ENCODE results near the gene FAM162A. TPM values are rescaled to one million over a fixed set of nuclear protein-coding genes. Genes with fewer than 3 reads are reported as not detected.
A peak's percentile ranks its signal among the peaks of the same experiment; 100 is the strongest.

The FAM162A gene
- total RNA-seq, 1 experiment from 2014 or later: 43.5 TPM

GRCh38 chr3:122405015-122405414 is 21.0 kb downstream of the FAM162A start:
- Histone ChIP-seq H3K4me3 (no peak overlapping the region), H3K36me3 (peaks cover 20% of the 10 kb centered on the region), H3K9me3 (no peaks in the 10 kb centered on the region), H3K27me3 (no peaks in the 10 kb centered on the region)
- DNase-seq: no peak

GRCh38 chr3:122406198-122406597 is 22.2 kb downstream of the FAM162A start:
- Histone ChIP-seq H3K9me3 (no peaks in the 10 kb centered on the region), H3K4me3 (no peak overlapping the region), H3K27me3 (no peaks in the 10 kb centered on the region), H3K36me3 (peaks cover 30% of the 10 kb centered on the region)
- no peak for DNase-seq

GRCh38 chr3:122407946-122408345 is 24.0 kb downstream of the FAM162A start:
- Histone ChIP-seq H3K27me3 (no peaks in the 10 kb centered on the region), H3K9me3 (no peaks in the 10 kb centered on the region), H3K36me3 (peaks cover 44% of the 10 kb centered on the region), H3K4me3 (no peak overlapping the region)
- DNase-seq: no peak

GRCh38 chr3:122409446-122409845 is 25.5 kb downstream of the FAM162A start:
- Histone ChIP-seq H3K4me3 (no peak overlapping the region), H3K9me3 (no peaks in the 10 kb centered on the region), H3K27me3 (no peaks in the 10 kb centered on the region), H3K36me3 (peaks cover 44% of the 10 kb centered on the region)
- DNase-seq: no peak

- no peak for DNase-seq
Observed at GRCh38 chr3:122410111-122410510, 26.1 kb downstream of the FAM162A start.

GRCh38 chr3:122410639-122411038 is 26.7 kb downstream of the FAM162A start:
- DNase-seq: no peak
- no peaks in the 10 kb centered on the region for H3K27me3 ChIP-seq
- no peaks in the 10 kb centered on the region for H3K9me3 ChIP-seq
- peaks cover 44% of the 10 kb centered on the region for H3K36me3 ChIP-seq
- no peak overlapping the region for H3K4me3 ChIP-seq

More at GRCh38 chr3:122410111-122410510, 26.1 kb downstream of the FAM162A start:
- peaks cover 44% of the 10 kb centered on the region for H3K36me3 ChIP-seq
- H3K27me3 ChIP-seq: no peaks in the 10 kb centered on the region
- H3K4me3 ChIP-seq: no peak overlapping the region
- no peaks in the 10 kb centered on the region for H3K9me3 ChIP-seq

GRCh38 chr3:122414391-122414790 is 30.4 kb downstream of the FAM162A start:
- Histone ChIP-seq H3K36me3 (peaks cover 35% of the 10 kb centered on the region), H3K4me3 (no peak overlapping the region), H3K27me3 (no peaks in the 10 kb centered on the region), H3K9me3 (peaks cover 2% of the 10 kb centered on the region; the same call in 1 of the 2 replicates)
- DNase-seq: no peak

- H3K36me3 ChIP-seq: peaks cover 27% of the 10 kb centered on the region
- H3K9me3 ChIP-seq: peaks cover 2% of the 10 kb centered on the region; the same call in 1 of the 2 replicates
- DNase-seq: peak; percentile 39
- H3K4me3 ChIP-seq: peak overlapping the region; percentile 97
- H3K27me3 ChIP-seq: no peaks in the 10 kb centered on the region
Observed at GRCh38 chr3:122415104-122415744, 31.2 kb downstream of the FAM162A start.

GRCh38 chr3:122415762-122416654 is 32.0 kb downstream of the FAM162A start, which contains the start of gene WDR5B:
TSS of gene WDR5B (minus strand) at chr3:122416062. CDS start at chr3:122415528, 534 bp downstream.
- Histone ChIP-seq H3K36me3 (peaks cover 22% of the 10 kb centered on the region), H3K9me3 (peaks cover 2% of the 10 kb centered on the region; the same call in 1 of the 2 replicates), H3K4me3 (peak within 1 kb of the TSS; percentile 97), H3K27me3 (no peaks in the 10 kb centered on the region)
- peak; percentile 94 for DNase-seq

GRCh38 chr3:122416966-122417365 is 33.0 kb downstream of the FAM162A start:
- peaks cover 2% of the 10 kb centered on the region; the same call in 1 of the 2 replicates for H3K9me3 ChIP-seq
- no peaks in the 10 kb centered on the region for H3K27me3 ChIP-seq
- peak overlapping the region; percentile 97 for H3K4me3 ChIP-seq
- H3K36me3 ChIP-seq: peaks cover 22% of the 10 kb centered on the region
- no peak for DNase-seq

- H3K27me3 ChIP-seq: no peaks in the 10 kb centered on the region
- no peak overlapping the region for H3K4me3 ChIP-seq
- H3K9me3 ChIP-seq: peaks cover 2% of the 10 kb centered on the region; the same call in 1 of the 2 replicates
- no peak for DNase-seq
- peaks cover 48% of the 10 kb centered on the region for H3K36me3 ChIP-seq
Observed at GRCh38 chr3:122421101-122421500, 37.1 kb downstream of the FAM162A start.

- H3K9me3 ChIP-seq: no peaks in the 10 kb centered on the region
Observed at GRCh38 chr3:122421836-122422235, 37.9 kb downstream of the FAM162A start.

GRCh38 chr3:122427857-122428471 is 44.0 kb downstream of the FAM162A start:
- H3K36me3 ChIP-seq: peaks cover 91% of the 10 kb centered on the region
- no peak for DNase-seq

More at GRCh38 chr3:122421836-122422235, 37.9 kb downstream of the FAM162A start:
- no peaks in the 10 kb centered on the region for H3K27me3 ChIP-seq
- no peak overlapping the region for H3K4me3 ChIP-seq
- H3K36me3 ChIP-seq: peaks cover 55% of the 10 kb centered on the region
- no peak for DNase-seq

GRCh38 chr3:122430371-122430770 is 46.4 kb downstream of the FAM162A start:
- DNase-seq: no peak
- Histone ChIP-seq H3K27me3 (no peaks in the 10 kb centered on the region), H3K9me3 (no peaks in the 10 kb centered on the region), H3K4me3 (no peak overlapping the region), H3K36me3 (peaks cover 84% of the 10 kb centered on the region)

More at GRCh38 chr3:122427857-122428471, 44.0 kb downstream of the FAM162A start:
- Histone ChIP-seq H3K27me3 (no peaks in the 10 kb centered on the region), H3K9me3 (no peaks in the 10 kb centered on the region), H3K4me3 (no peak overlapping the region)

- peaks cover 86% of the 10 kb centered on the region for H3K36me3 ChIP-seq
- DNase-seq: no peak
- H3K4me3 ChIP-seq: no peak overlapping the region
- H3K27me3 ChIP-seq: no peaks in the 10 kb centered on the region
- H3K9me3 ChIP-seq: no peaks in the 10 kb centered on the region; the same call in 1 of the 2 replicates
Observed at GRCh38 chr3:122435950-122436349, 52.0 kb downstream of the FAM162A start.

- Histone ChIP-seq H3K36me3 (peaks cover 78% of the 10 kb centered on the region), H3K27me3 (no peaks in the 10 kb centered on the region), H3K9me3 (no peaks in the 10 kb centered on the region), H3K4me3 (no peak overlapping the region)
- no peak for DNase-seq
Observed at GRCh38 chr3:122443090-122443489, 59.1 kb downstream of the FAM162A start.
